CD4-positive, alpha-beta T cell treated with Interleukin-10 for 1 hour (primary cell): Measurements from ENCODE around the gene AGPAT4.

ENCODE experiments used
- DNase-seq: peaks from one replicate; pipeline ENCODE4 v3.0.0-alpha.2; 2020

The AGPAT4 gene

DNA sequence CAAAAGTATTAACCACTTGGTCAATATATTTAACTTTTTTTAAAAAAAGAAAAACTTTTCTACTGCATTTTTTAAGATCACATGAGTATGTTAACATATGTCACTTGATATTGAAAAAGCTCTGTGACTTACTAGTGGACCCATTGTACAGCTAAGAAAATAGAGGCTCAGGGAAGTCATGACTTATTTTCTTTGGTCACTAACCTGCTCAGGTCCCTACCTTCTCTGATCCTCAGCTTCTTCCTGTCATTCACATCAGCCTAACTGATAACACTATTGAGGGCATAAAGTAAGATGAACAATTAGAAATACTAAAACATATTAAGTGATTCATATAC lies 19.8 kb downstream of the AGPAT4 start:
- no peak for DNase-seq

DNA sequence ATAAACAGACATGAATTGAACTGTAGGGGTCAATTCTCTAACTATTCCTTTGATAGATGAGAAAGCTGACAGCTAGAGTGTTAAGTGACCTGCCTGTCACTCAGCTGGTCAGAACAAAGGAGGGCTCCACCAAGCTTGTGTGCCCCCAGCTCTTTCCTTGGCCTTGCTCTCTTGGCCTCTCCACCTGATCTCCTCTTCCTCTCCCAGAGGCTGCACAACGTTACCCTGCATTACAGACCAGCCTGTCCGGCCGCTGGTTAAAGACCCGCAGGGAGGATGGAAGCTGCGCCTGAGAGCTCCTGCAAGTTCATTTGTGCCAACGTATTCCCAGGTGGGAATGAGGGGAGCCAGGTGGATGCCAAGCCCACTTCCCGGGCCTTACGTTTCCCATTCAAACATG lies 22.5 kb downstream of the AGPAT4 start:
- no peak for DNase-seq

DNA sequence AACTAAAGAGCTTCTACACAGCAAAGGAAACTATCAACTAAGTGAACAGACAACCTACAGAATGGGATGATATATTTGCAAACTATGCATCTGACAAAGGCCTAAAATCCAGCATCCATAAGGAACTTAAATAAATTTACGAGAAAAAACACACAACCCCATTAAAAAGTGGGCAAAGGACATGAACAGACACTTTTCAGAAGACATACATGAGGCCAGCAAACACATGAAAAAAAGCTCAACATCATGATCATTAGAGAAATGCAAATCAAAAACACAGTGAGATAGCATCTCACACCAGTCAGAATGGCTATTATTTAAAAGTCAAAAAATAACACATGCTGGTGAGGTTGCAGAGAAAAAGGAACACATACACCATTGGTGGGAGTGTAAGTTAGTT lies 24.5 kb downstream of the AGPAT4 start:
- no peak for DNase-seq

DNA sequence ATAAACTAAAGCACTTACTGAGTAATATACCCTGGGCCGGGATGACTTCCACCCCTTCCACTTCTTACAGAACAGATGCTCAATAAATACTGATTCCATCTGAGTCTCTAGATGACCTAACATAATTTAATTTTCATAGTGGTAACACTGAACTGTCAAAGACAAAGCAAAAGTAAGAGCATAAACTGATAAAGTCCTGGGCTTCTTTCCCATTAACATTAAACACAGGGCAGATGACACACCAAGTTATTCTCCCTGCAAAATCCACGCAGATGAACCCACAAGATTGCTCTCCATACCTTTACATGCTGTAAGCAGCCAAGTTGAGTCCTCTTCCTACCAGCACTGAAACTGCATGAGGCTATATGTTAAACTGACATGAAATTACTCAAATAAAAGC lies 27.1 kb downstream of the AGPAT4 start:
- DNase-seq, result no peak

DNA sequence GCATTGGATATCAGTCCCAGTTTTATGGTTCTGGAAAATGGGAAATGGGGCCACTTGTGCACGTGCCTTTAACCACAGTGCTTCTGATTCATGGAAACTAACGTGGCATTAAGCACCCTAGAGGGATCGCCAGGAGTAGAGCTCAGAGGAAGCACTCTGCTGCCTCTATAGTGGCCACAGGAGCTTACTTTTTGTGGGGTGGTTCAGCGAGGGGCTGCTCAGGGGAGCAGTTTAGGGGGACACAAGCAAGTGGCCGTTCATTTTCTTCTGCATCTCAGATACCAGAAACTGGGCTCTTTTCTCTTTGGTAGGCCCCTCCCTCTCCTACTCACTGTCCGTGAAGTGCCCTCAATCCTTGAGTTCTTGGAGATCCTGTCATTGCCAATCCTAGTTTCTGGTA lies 28.5 kb downstream of the AGPAT4 start:
- no peak for DNase-seq

DNA sequence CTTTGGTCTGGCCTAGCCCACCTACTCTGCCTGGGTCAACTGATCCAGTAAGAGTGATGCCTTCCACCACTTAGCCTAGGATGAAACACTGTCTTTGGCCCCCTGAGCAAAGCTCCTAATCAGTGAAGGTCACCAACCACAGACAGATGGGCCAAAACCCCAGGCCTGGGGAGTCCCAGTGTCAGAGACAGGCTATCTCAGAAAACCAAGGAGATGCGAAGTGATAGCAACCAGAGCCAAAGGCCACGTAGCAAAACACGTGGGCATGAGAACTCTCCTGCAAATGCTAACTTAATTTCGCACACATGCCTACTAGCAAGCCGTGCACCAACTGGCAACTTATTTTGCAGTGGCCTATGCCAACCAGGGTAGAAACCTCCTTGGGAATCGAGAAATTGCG lies 29.1 kb downstream of the AGPAT4 start:
- no peak for DNase-seq

DNA sequence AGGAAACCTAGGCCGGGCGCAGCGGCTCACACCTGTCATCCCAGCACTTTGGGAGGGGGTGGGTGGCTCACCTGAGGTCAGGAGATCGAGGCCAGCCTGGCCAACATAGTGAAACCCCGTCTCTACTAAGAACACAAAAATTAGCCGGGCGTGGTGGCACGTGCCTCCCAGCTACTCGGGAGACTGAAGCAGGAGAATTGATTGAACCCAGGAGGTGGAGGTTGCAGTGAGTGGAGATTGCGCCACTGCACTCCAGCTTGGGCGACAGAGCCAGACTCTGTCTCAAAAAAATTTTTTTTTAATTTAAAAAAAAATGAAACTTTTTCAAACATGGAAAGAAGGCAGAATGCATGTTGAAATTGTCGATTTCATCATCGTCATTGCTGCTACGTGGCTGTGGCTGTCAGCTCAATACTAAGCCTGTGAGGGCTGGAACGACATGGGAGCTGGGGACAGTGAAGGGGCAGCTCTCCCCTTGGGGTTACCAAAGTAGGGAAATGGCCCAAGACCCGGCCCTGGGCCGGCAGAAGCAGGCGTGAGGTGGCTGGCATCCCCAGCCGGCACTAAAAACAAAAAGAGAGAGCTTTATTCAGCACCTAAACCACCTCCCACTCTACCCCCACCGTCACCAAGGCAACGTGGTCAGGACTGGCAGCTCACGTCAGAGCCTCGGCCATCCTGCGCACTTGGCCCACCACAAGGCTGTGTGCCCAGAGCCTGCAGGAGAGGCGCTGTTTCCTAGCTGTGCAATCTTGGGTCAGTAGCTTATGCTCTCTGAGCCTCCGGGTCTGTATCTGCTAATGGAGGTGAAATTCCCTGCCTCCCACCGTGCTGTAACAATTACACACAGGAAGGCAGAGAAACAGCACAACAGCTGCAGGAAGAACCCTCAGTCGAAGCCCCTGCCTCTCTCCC lies 30.8 kb downstream of the AGPAT4 start:
- DNase-seq, result peak; percentile 70

DNA sequence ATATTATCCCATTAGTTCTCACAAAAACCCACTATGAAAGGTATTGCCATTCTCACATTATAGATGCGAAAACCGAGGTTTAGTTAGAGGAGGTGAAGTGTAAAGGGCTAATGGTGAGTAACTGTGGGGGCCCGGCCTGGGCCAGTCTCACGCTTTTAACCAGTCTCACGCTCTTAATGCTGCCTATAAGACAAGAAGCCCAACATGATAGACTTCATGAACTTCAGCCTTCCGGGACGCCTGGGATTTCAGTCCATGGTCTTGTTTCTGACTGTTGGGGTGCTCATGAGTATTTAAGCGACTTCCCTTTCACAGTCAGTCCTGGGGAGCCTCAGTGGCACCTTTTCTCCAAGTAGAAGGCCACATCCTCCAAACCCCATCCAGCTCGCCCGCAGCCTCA lies 31.7 kb downstream of the AGPAT4 start:
- peak; percentile 41 for DNase-seq

DNA sequence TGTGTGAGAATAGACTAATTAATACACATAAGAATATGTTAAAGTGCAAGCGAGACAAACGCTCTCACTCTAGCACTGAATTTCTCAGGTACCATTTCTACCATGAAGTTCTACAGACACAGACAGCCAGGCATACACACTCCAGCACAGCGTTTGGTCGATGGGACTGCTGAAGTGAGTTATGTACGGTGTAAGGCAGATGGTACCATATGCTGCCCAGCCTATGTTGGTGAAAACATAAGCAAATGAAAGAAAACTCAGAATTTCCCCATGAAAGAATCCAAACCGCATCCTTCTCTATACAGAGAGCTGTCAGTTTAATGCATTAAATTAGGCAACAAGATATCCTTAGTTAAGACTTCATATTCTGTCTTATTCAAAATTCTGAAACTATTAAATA lies 34.9 kb downstream of the AGPAT4 start:
- no peak for DNase-seq

DNA sequence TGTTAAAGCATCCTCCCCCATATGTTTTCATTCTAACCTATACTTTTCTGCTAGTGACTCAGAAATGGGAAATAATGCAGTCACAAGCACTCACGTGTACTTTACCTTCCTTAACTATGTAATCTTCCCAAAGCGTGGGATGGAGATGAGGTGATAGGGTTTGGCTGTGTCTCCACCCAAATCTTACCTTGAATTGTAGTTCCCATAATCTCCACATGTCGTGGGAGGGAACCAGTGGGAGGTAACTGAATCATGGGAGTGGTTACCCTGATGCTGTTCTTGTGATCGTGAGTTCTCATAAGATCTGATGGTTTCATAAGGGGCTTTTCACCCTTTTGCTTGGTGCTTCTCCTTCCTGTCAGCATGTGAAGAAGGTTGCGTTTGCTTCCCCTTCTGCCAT lies 35.4 kb downstream of the AGPAT4 start:
- DNase-seq, result no peak

DNA sequence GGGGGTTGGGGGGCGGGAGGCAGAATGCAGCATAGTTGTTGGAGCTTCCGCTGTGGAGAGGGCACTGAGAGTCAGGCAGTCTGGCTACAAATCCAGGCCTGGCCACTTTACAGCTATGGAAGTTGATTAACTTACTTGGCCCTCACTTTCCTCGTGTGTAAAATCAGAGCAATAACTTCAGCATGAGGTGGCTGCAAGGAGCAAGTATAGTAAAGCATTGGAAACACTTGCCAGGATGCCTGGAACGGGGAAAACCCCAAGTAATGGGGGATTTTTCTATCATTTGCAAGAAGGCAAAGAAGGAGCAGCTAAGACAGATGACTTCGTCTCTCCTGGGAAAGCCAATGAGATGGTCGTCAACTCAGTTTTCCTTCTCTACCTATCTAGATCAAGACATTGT lies 35.8 kb downstream of the AGPAT4 start:
- DNase-seq, result no peak

DNA sequence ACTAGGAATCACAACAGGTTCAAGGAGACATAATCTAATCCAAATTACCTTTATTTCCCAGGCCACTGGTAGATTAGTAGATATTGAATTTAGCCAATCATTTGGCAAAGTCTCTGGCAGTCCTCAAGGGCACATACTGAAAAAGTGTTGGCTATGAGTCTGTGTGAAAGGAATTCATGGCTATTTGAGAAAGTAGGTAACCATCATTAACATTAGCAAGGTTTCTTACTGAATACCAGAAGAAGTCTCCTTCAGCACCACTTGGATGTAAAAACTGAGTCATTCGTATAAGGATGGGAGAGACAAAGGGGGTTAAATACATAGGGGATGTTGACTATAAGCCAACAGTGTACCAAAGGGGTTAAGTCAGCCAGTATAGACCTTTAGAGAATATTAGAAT lies 36.7 kb downstream of the AGPAT4 start:
- no peak for DNase-seq

DNA sequence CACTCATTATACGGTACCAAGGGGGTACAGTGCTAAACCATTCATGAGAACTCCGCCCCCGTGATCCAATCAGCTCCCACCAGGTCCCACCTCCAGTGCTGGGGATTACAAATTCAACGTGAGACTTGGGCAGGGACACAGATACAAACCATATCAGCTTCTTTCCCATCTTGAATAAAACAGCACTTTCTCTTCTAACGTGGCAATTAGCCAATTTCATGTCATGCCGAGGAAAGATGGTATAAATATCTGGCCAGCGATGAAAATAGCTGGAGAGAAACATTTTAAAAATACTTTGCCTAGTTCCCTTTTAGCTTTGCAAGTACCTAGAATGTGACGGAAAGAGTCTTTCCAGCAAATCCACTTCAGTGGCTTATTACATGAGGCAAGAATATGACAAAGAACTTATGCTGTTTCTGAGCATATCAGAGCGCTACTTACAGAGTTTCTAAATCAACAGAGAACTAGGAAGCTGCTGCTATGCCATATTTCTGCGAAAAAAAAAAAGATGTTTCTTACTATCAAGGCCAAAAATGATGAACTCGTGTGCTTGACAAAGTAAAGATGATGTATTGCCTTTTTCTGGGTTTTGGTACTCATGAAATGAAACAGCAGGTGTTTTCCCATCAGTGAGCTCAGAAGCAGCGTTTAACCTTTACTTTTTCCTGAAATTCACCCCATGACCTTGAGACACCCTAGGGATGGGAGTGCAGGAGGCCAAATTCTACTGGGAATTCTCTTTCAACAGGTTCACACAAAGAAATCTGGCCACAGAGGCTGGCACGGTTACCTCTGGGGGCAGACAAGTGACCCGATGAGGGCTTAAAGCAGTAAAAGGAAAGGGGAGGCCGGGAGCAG lies 37.9 kb downstream of the AGPAT4 start:
- no peak for DNase-seq

DNA sequence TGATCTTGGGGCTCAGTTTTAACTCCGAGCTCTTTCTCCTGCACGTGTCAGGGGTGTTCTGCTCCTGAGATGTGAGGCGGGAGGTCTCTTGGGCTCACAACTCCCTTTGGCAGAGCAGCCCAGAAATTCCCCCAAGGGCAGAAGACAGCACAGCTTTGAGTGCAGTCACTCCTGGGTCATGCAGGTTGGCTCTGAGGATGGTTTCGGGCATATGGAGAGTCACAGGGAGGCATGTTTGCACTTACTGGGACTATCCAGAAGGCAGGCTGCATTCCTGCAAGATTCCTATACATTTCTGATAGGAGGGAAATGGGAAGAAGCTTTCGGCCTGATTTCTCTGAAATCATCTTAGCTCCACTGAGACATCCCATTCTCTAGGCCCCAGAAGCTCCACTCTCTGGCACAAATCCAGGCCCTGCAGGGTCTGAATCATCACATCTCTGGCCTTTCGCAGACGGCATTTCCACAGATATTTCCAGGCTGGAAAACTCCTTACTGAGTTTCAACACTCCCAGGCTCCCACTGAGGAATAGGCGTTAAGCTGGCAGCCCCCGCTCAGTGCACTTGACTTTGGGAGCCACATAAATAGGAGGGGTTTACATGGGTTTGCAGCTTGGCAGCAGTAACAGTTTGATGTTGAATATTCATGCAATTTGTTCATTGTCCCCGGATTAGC lies 39.7 kb downstream of the AGPAT4 start:
- DNase-seq, result no peak

DNA sequence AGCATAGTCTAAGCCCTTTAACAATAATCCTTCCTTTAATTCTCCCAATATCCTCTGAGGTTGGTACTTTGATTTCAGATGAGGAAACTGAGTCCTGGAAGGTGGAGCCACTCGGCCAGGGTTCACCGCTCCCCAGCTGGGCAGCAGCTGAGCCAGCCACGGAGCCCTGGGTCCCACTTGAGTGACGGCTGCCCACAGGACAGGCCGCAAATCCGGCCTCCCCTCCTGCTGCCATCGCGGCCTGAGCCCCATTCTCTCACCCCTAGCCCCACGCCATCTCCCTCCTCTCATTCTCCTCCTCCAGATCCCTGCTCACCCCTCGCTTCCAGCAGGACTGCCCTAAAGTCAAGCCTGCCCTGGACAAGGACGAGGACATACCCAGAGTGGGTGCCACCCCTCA lies 41.4 kb downstream of the AGPAT4 start:
- no peak for DNase-seq

DNA sequence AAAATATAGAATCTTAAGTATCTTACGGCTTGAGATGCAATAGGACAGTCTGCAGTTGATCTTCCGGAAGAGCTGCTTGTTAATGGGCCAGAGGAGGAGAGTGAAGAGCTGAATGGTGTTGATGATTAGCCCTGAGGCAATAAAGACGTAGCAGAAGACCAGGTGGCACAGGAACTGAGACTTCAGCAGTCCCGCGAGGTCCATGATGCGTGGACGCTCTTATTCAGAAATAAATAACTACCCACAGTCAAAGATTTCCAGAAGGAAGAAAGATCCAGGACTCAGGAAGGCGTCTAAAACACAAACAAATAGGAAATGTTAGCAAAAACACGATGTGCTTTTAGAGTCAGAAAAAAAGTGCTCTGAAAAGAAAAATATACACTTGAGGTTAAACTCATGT lies 41.9 kb downstream of the AGPAT4 start:
- no peak for DNase-seq

DNA sequence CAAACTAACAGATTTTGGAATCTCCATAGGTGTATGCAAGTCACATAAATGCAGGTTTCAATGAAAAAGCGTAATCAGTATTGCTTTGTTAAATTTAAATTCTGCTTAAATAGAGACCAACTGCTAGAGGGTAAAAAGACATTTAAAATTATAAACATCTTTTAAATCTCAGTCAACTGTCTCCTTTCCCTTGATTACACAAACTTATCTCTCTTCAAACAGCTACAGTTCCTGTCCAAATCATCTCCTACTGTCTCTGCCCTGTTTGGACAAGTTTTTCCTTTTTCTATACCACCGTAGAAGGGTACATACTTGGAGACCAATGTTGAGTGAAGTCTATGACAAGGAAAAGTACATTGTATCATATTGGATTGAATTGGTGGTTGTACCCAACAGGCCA lies 43.5 kb downstream of the AGPAT4 start:
- DNase-seq, result no peak

DNA sequence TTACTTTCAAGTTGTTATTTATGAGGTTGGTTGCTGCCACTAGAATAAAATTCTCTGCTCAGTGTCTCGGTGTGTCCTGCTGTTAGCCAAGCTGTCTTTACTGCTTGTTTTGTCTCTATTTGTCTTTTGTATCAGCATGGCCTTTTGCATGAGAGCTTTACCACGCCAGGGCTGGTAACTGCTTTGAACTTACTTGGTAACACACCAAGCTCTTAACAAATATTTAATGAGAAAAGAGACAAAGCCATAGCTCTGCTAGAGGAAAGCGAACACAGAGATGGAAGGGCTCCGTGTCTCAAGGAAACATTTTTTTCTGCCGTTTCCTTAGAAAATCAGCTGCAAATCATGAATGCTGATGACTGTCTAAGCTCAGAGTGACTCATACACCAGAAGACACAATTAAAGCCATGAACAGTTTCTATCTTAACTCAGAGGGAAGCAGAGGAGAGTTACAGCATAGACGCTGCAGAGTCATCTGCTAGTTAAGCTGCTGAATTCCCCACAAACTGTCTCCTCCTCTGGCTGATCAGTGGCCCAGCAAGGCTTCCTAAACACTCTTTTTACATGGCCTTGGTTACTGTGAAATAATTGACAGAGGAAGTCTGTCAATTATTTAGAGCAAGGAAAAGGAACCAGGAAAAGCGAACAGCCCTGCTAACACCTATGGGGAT lies 44.8 kb downstream of the AGPAT4 start:
- DNase-seq, result no peak

DNA sequence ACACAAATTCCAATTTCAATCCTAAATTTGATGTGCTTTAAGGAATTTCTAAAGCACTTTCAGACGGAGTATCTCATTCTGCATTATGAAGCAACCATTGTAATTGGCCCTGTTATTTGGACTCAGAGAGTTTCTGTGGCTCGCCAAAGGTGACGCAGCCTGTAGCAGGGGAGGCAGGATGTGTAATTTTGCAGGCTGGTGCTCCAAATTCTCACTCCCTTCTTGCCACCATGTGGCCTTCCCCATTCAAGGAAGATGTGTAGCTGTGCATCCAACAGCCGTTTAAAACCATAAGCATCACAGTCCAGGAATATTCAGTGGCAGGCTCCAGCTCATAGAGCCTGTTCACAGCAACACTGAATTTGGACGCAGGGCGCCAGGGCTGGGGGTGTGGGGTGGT lies 45.8 kb downstream of the AGPAT4 start:
- no peak for DNase-seq

DNA sequence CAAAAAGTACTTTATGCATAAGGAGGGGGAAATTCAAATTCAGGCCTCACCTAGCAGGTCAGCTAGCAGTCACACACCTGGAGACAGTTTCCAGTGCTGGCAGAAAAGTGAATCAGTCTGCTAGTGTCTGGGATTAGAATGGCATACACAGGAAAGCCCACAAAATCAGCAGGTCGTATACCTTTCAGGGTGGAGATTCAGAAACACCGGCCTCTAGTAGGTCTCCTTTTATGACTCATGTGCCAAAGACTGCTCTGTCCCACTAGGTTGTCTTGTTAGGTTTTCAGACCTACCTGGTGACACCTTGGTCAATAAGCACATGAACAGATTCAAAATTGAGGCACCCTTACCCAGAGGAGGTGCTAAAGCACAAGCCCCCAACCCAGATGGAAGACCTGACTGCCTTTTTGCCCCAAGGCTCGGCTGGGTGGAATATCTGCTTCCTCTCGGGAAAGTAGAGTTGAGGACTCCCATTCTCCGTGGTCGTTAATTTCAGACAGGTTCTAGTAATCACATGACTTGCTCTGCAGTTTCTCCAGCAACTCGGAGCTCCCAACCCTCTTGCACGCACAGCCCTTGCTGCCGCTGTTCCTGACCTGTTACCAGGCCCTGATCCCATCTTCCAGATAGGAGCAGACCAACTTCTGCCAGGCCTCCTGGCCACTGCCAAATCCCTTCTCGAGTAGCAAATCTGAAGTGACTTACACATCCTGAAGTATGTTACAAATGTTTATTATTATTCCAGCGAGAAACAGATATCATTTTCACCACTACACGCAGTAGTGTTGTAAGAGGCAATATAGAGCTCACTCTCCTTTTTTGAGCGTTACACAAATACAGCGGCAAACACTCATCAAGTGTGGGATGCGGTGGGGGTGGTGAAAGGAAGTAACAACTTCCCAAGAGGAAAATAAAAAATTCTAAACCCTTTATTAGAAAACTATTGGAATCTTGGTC lies 46.6 kb downstream of the AGPAT4 start:
- no peak for DNase-seq

DNA sequence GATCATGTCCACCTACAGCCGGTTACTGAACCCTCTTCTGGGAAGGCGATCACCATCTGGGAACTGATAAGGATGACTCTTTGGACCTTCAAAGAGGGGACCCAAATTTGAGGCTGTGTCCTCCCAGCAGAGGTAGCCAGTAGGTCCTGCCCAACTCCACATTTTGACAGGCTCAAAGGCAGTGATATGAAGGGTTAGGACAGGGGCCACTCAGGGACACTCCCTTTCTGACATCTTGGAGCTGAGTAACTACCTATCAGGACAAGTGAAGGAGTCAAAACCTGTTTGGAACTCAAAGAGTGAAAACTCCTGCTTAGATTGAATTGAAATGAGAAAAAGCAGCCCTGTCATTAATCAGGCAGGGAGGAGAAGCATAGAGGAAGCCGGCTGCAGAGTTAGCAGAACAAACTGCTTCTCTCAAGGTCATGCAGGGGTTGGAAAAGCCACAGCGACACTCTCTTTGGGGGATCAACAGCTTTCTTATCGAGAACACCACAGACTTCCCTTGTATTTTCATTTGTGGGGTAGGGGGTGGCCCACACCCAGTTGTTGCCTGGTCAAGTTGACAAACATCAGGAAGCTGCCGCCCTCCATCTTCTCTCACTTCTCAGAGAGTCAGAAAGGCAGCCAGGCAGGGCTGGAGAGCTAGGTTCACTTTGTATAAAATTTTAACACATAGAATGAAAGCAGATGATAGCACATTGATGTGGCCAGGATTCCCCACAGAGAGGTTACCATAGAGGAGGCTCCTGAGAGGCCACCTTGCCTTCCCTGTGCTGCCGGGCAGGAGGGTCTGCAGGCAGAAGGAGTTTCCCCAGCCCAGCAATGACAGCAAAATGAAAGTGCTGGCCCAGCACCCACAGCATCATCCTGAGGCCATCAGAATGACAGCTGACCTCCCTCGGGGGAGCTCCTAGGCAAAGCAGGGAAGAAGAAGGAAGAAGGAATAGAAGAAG lies 47.6 kb downstream of the AGPAT4 start:
- peak; percentile 53 for DNase-seq
